MCF 10A (cell line): ENCODE measurements around the gene SMARCC2. TPM values are rescaled to one million over a fixed set of nuclear protein-coding genes. Genes with fewer than 3 reads are reported as not detected.

Experiments
- Bru-seq: library from RNA; stranded (reverse); fragments of 400-500 nt; gene quantifications from one replicate; lab custom pipeline; 2021; lab: Mats Ljungman, UMichigan
- BruChase-seq, 2 experiments: library from RNA; stranded (reverse); fragments of 400-500 nt; gene quantifications; one replicate each; lab custom pipeline; 2021; lab: Mats Ljungman, UMichigan
- BruUV-seq: library from RNA; stranded (reverse); fragments of 400-500 nt; replicated peaks from 2 replicates; lab custom pipeline; 2021; lab: Mats Ljungman, UMichigan
- CTCF ChIA-PET: fragments of 300-600 bp; sonication (Branson Sonifier 250); formaldehyde crosslinking; extraction: SDS; loops from one replicate; lab custom pipeline; 2021; ENCODE audit warnings: antibody characterized with exemption, inconsistent platforms; lab: Yijun Ruan, JAX
- POLR2A ChIA-PET: fragments of 300-600, 350-650 bp; sonication (Branson Sonifier 250); formaldehyde crosslinking; extraction: SDS; loops from one replicate; lab custom pipeline; 2020; ENCODE audit warnings: antibody characterized with exemption, inconsistent platforms; lab: Yijun Ruan, JAX
- DNase-seq: peaks from one replicate; pipeline ENCODE4 v3.0.0-alpha.2; 2018; ENCODE audit not compliant: unreplicated experiment
- H3K27ac Mint-ChIP-seq: one replicate; pipeline ENCODE4 v1.8.0; 2022; ENCODE audit warnings: mild to moderate bottlenecking, low read depth, mixed read lengths; ENCODE audit not compliant: unreplicated experiment
- H3K27me3 Mint-ChIP-seq: one replicate; pipeline ENCODE4 v1.8.0; 2022; ENCODE audit warnings: mixed read lengths; ENCODE audit not compliant: insufficient read depth, unreplicated experiment
- H3K36me3 Mint-ChIP-seq: one replicate; pipeline ENCODE4 v1.8.0; 2022; ENCODE audit warnings: mild to moderate bottlenecking, moderate library complexity, mixed read lengths; ENCODE audit not compliant: insufficient read depth, unreplicated experiment
- H3K4me1 Mint-ChIP-seq: one replicate; pipeline ENCODE4 v1.8.0; 2022; ENCODE audit warnings: mixed read lengths; ENCODE audit not compliant: insufficient read depth, unreplicated experiment
- H3K4me3 Mint-ChIP-seq: one replicate; pipeline ENCODE4 v1.8.0; 2022; ENCODE audit warnings: mild to moderate bottlenecking, moderate library complexity, mixed read lengths; ENCODE audit not compliant: unreplicated experiment
- H3K9me3 Mint-ChIP-seq: one replicate; pipeline ENCODE4 v1.8.0; 2022; ENCODE audit warnings: mixed read lengths; ENCODE audit not compliant: unreplicated experiment
- CTCF ChIP-seq: fragments of 200-600 bp; IDR thresholded peaks from one replicate; pipeline ENCODE4 v1.8.0; 2022; ENCODE audit warnings: antibody characterized with exemption, mild to moderate bottlenecking; ENCODE audit not compliant: unreplicated experiment
- intact Hi-C: fragments of 100-400 bp; cut with micrococcal nuclease; formaldehyde crosslinking; loops from 2 replicates; pipeline ENCODE4 v1.14.1; 2022
- long read RNA-seq: library from polyadenylated mRNA; stranded (forward); transcript quantifications from one replicate; pipeline ENCODE4 v2.0.0, GENCODE V29; 2022
- total RNA-seq: library from RNA; stranded (reverse); gene quantifications from 2 replicates; pipeline ENCODE4 v1.2.3, GENCODE V29; 2022

The SMARCC2 gene
- total RNA-seq, result 52.1 and 57.0 TPM in 2 replicates
- percentile 84 among the genes with signal in this experiment for Bru-seq, nascent RNA
- BruChase-seq, experiment 1, labeled RNA remaining after a 6-hour chase, result percentile 97 among the genes with signal in this experiment
- percentile 94 among the genes with signal in this experiment for BruChase-seq, experiment 2, labeled RNA remaining after a 2-hour chase
- long read RNA-seq, full-length matches to known transcripts, result 69 of 119 reads
- long read RNA-seq, partial matches to known transcripts, result 17 of 119 reads
- long read RNA-seq, other reads (novel, unspliced or antisense), result 33 of 119 reads

- TF ChIP-seq CTCF, result peak; percentile 75
- Mint-ChIP-seq H3K27me3 (no peaks in the 10 kb centered on the region), H3K4me3 (peak within 1 kb of the TSS; percentile 85), H3K27ac (peak within 1 kb of the TSS; percentile 93), H3K9me3 (no peaks in the 10 kb centered on the region), H3K4me1 (peaks cover 38% of the 10 kb centered on the region), H3K36me3 (peaks cover 37% of the 10 kb centered on the region)
- ChIA-PET CTCF (interaction anchor here (0.5 to 6.6 kb wide), 37 partner anchors 11 to 1882 kb away, joined by 3 to 83 read pairs (median 4); partner anchors contain the start of genes APOF, ESYT1, RNF41 and ZC3H10), POLR2A (interaction anchor here (0.6 to 7.9 kb wide), 35 partner anchors 9 to 406 kb away, joined by 3 to 140 read pairs (median 6); partner anchors contain the start of genes CNPY2, COQ10A, CS and ESYT1)
- intact Hi-C loops, result loop anchor here (1.0 kb wide), 1 partner anchor 63 kb away; no protein-coding TSS in a partner anchor
- peak; percentile 87 for DNase-seq
- BruUV-seq, result no TSS peak
Measured at GRCh38 chr12:56189099-56189917, at the start of gene SMARCC2. Gene SMARCC2, minus strand, starts transcription at chr12:56189483. Its CDS starts 22 bp downstream, at chr12:56189461.

DNA sequence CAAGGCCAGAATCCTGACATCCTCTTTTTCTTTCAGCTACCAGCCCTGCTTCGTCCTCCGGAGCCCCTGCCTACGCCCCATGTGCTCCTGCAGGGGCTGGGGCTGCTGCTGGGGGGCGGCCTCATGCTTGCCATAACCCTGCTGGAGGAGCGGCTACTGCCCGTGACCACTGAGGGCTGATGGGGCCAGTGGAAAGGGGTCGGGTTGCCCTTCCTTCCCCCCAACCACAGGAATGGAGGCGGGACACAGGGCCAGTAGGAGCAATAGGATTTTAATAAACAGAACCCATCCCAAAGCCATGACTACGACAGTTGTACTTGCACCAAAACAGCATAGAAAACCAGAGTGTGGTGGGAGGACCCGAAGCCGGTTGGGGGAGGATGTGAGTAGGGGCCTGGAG lies 48.3 kb upstream of the SMARCC2 start:
- Mint-ChIP-seq H3K27ac (no peak overlapping the region), H3K9me3 (no peaks in the 10 kb centered on the region), H3K4me3 (no peak overlapping the region), H3K36me3 (peaks cover 28% of the 10 kb centered on the region), H3K27me3 (no peaks in the 10 kb centered on the region), H3K4me1 (peaks cover 5% of the 10 kb centered on the region)
- POLR2A ChIA-PET, result no interaction called here
- TF ChIP-seq CTCF, result no peak
- BruUV-seq, result no TSS peak
- DNase-seq, result no peak
- CTCF ChIA-PET, result interaction anchor here (1.3 kb wide), 1 partner anchor 45 kb away, joined by 3 read pairs; no protein-coding TSS in a partner anchor
- intact Hi-C loops, result no loop called here

GRCh38 chr12:56236985-56237384 lies 47.7 kb upstream of the SMARCC2 start:
- Mint-ChIP-seq H3K9me3 (no peaks in the 10 kb centered on the region), H3K27ac (no peak overlapping the region), H3K27me3 (no peaks in the 10 kb centered on the region), H3K4me3 (no peak overlapping the region), H3K4me1 (peaks cover 5% of the 10 kb centered on the region), H3K36me3 (peaks cover 24% of the 10 kb centered on the region)
- POLR2A ChIA-PET, result interaction anchor here (0.7 to 0.8 kb wide), 3 partner anchors 16 to 60 kb away, joined by 3 to 4 read pairs (median 3); partner anchors contain the start of gene COQ10A
- CTCF ChIA-PET, result interaction anchor here (1.3 to 1.4 kb wide), 2 partner anchors 15 to 45 kb away, joined by 3 to 4 read pairs; partner anchors contain the start of gene RNF41
- intact Hi-C loops, result no loop called here
- DNase-seq, result no peak
- no TSS peak for BruUV-seq
- TF ChIP-seq CTCF, result no peak
